Esophagus muscularis mucosa (tissue), 4 donors: ENCODE results near the gene RAPH1. TPM values are rescaled to one million over a fixed set of nuclear protein-coding genes. Genes with fewer than 3 reads are reported as not detected.

Source experiments
- DNase-seq: peaks from one replicate; pipeline ENCODE4 v3.0.0-alpha.2; 2017; ENCODE audit errors: extremely low spot score
- H3K27ac ChIP-seq, 4 donors: fragments of 200-600 bp; sonication (generic); replicated peaks in 1 of 4; 1 replicate in 3 of 4; 2 replicates in 1 of 4; pipeline ENCODE4 v1.5.1; 2016 to 2019; ENCODE audit warnings: mild to moderate bottlenecking in 1 of 4
- H3K27me3 ChIP-seq, 4 donors: fragments of 200-600 bp; sonication (generic); one replicate each; pipeline versions ENCODE4 v1.5.1 to v1.6.0; 2016 to 2019
- H3K36me3 ChIP-seq, 4 donors: fragments of 200-600 bp; sonication (generic); one replicate each; pipeline ENCODE4 v1.5.1; 2016 to 2019
- H3K4me1 ChIP-seq, 4 donors: fragments of 200-600 bp; sonication (generic); one replicate each; pipeline ENCODE4 v1.5.1; 2016 to 2019
- H3K4me3 ChIP-seq, 4 donors: fragments of 200-600 bp; sonication (generic); 1 replicate in 2 of 4; 2 replicates in 2 of 4; pipeline ENCODE4 v1.5.1; 2016 to 2019; ENCODE audit warnings: mild to moderate bottlenecking in 4 of 4, moderate library complexity in 1 of 4
- H3K9me3 ChIP-seq, 4 donors: fragments of 200-600 bp; sonication (generic); 1 replicate in 3 of 4; 2 replicates in 1 of 4; pipeline ENCODE4 v1.5.1; 2016 to 2019
- EP300 ChIP-seq: sonication (generic); formaldehyde crosslinking; IDR thresholded peaks from one replicate; pipeline ENCODE4 v1.6.1; 2017; ENCODE audit warnings: antibody characterized with exemption
- POLR2A ChIP-seq: fragments of 450-650 bp; IDR thresholded peaks from one replicate; pipeline ENCODE4 v1.6.1; 2017; ENCODE audit warnings: antibody characterized with exemption, moderate library complexity, mild to moderate bottlenecking, low read depth
- POLR2AphosphoS5 ChIP-seq, 2 donors: sonication (generic); formaldehyde crosslinking; IDR thresholded peaks; one replicate each; pipeline ENCODE4 v1.6.1; 2017; ENCODE audit warnings: antibody characterized with exemption in 2 of 2
- WGBS: methylation state at CpG from one replicate; pipeline ENCODE4 v1.1.5; 2018; 5-methylcytosine and 5-hydroxymethylcytosine counted together
- intact Hi-C: fragments of 100-400 bp; cut with DNase I; formaldehyde crosslinking; loops from one replicate; pipeline ENCODE4 v1.15.1; 2023
- total RNA-seq, 4 donors: library from RNA; depleted of rRNA; stranded (reverse); fragments of >200 nt; gene quantifications; one replicate each; pipeline versions ENCODE4 v1.1.0 to v1.2.1, GENCODE V29; 2016
- TF ChIP-seq, protein P1 (sequence below), 3 experiments: fragments of 200-600 bp in 2 of 3; fragments of 450-650 bp in 1 of 3; sonication (generic) in 2 of 3; IDR thresholded peaks; one replicate each; pipeline ENCODE4 v1.5.1; 2017 to 2019; ENCODE audit warnings: antibody characterized with exemption in 3 of 3, mild to moderate bottlenecking in 2 of 3, moderate library complexity in 1 of 3

The RAPH1 gene
- total RNA-seq, 4 donors from 2014 or later = 15.4 to 20.4 (median 18.2) TPM

- no peaks in the 10 kb centered on the region for H3K27me3 ChIP-seq
- 87% methylated on average over 2 of the region's 2 CpGs for WGBS
- no peak overlapping the region for H3K4me3 ChIP-seq
- no peaks in the 10 kb centered on the region for H3K9me3 ChIP-seq
- no peak for TF ChIP-seq POLR2AphosphoS5 (IDR thresholded peaks at IDR 0.05)
- TF ChIP-seq POLR2A = no peak
- TF ChIP-seq, protein P1, sequence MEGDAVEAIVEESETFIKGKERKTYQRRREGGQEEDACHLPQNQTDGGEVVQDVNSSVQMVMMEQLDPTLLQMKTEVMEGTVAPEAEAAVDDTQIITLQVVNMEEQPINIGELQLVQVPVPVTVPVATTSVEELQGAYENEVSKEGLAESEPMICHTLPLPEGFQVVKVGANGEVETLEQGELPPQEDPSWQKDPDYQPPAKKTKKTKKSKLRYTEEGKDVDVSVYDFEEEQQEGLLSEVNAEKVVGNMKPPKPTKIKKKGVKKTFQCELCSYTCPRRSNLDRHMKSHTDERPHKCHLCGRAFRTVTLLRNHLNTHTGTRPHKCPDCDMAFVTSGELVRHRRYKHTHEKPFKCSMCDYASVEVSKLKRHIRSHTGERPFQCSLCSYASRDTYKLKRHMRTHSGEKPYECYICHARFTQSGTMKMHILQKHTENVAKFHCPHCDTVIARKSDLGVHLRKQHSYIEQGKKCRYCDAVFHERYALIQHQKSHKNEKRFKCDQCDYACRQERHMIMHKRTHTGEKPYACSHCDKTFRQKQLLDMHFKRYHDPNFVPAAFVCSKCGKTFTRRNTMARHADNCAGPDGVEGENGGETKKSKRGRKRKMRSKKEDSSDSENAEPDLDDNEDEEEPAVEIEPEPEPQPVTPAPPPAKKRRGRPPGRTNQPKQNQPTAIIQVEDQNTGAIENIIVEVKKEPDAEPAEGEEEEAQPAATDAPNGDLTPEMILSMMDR (IDR thresholded peaks at IDR 0.05) = no peak
- TF ChIP-seq EP300 = no peak
- no peaks in the 10 kb centered on the region for H3K4me1 ChIP-seq
- H3K36me3 ChIP-seq = no peaks in the 10 kb centered on the region
- no peak overlapping the region for H3K27ac ChIP-seq
- intact Hi-C loops = no loop called here
- DNase-seq = no peak
These were observed 15.2 kb upstream of the RAPH1 start for GRCh38 chr2:203550266-203550665.

- no peak for DNase-seq
- Histone ChIP-seq H3K4me3 (no peak overlapping the region), H3K27me3 (no peaks in the 10 kb centered on the region), H3K4me1 (no peaks in the 10 kb centered on the region), H3K9me3 (no peaks in the 10 kb centered on the region), H3K27ac (no peak overlapping the region), H3K36me3 (no peaks in the 10 kb centered on the region)
- intact Hi-C loops = no loop called here
- TF ChIP-seq POLR2AphosphoS5 (IDR thresholded peaks at IDR 0.05) (no peak), EP300 (no peak)
- TF ChIP-seq, protein P1 (IDR thresholded peaks at IDR 0.05) = no peak
These were observed 14.3 kb upstream of the RAPH1 start for GRCh38 chr2:203549406-203549805.

DNA sequence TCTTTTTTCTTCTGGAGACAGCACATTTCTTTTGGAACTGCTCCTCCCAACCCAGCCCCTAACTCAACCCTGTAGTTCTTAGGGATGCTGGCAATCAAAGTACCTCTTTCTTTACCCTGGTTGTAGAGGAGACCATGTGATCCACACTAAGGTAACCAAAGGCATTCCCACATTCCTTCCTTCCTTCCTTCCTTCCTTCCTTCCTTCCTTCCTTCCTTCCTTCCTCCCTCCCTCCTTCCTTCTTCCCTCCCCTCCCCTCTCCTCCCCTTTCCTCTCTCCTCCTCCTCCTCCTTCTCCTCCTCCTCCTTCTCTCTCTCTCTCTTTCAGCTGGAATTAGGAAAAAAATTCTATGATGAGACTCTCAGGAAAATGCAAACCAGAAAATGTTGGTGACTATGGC lies 13.8 kb upstream of the RAPH1 start:
- TF ChIP-seq POLR2AphosphoS5 (IDR thresholded peaks at IDR 0.05) = no peak
- TF ChIP-seq EP300 = no peak
- TF ChIP-seq, protein P1 (IDR thresholded peaks at IDR 0.05) = no peak
- no peak for TF ChIP-seq POLR2A
- H3K36me3 ChIP-seq = no peaks in the 10 kb centered on the region

DNA sequence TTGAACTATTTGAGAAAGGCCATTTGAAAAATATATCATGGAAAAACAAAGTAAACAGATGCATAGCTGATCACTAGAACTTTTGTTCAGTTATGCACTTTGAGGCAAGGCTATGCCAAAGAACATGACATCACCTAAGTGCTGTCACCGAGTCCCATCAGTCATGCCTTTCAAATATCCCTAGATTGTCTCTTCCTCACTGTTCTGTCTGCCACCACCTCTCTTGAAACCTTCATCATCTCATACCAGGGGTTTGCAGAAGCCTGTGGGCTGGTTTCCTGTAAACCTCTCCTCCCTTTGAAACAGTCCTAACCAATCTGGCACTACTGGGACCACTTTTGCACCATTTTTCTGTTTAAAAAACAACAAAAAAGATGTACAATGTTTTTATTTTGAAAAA lies 12.3 kb upstream of the RAPH1 start:
- no peaks in the 10 kb centered on the region for H3K9me3 ChIP-seq
- H3K4me1 ChIP-seq = no peaks in the 10 kb centered on the region
- no peaks in the 10 kb centered on the region for H3K27me3 ChIP-seq
- TF ChIP-seq POLR2A = no peak
- TF ChIP-seq POLR2AphosphoS5 (IDR thresholded peaks at IDR 0.05) = no peak
- TF ChIP-seq, protein P1 (IDR thresholded peaks at IDR 0.05) = no peak
- TF ChIP-seq EP300 = no peak
- H3K4me3 ChIP-seq = no peak overlapping the region
- H3K36me3 ChIP-seq = no peaks in the 10 kb centered on the region
- DNase-seq = no peak
- no peak overlapping the region for H3K27ac ChIP-seq
- intact Hi-C loops = no loop called here
- WGBS = 87% methylated on average over 1 of the region's 1 CpG

More for the DNA sequence above, 13.8 kb upstream of the RAPH1 start:
- H3K27ac ChIP-seq = no peak overlapping the region
- intact Hi-C loops = no loop called here
- no peak for DNase-seq
- no peaks in the 10 kb centered on the region for H3K9me3 ChIP-seq
- no peak overlapping the region for H3K4me3 ChIP-seq
- H3K4me1 ChIP-seq = no peaks in the 10 kb centered on the region
- H3K27me3 ChIP-seq = no peaks in the 10 kb centered on the region

DNA sequence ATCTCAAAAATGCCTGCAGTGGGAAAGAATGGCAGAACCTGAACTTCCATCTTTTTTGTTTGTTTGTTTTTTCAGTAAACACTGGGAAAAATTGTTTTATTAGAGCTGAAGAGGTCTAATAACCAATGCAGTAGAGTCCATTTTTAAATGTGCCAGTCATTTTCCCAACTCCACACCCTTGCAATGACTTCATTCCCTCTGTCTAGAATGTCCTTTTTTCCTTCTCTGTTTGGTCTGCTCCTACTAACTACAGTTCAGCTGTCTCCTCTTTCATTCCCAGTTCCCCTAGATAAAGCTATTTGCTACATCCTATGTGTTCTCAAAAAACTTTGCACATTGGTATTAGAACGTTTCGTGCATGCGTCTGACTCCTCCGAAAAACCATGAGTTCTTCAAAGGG lies 9.3 kb upstream of the RAPH1 start:
- DNase-seq = no peak
- H3K4me1 ChIP-seq = no peaks in the 10 kb centered on the region
- no peaks in the 10 kb centered on the region for H3K27me3 ChIP-seq
- no peaks in the 10 kb centered on the region for H3K9me3 ChIP-seq
- no peak for TF ChIP-seq POLR2A
- TF ChIP-seq, protein P1 (IDR thresholded peaks at IDR 0.05) = no peak
- WGBS = 96% methylated on average over 4 of the region's 4 CpGs
- no peak overlapping the region for H3K27ac ChIP-seq
- H3K36me3 ChIP-seq = no peaks in the 10 kb centered on the region
- H3K4me3 ChIP-seq = no peak overlapping the region
- intact Hi-C loops = no loop called here
